ENCODE data around the gene HERC6.
"Not testable (repeated sequence)": the region's sequence is repeated elsewhere in the genome, so short reads cannot be mapped to it uniquely, and the experiment has no call there.

HERC6 gene

DNA sequence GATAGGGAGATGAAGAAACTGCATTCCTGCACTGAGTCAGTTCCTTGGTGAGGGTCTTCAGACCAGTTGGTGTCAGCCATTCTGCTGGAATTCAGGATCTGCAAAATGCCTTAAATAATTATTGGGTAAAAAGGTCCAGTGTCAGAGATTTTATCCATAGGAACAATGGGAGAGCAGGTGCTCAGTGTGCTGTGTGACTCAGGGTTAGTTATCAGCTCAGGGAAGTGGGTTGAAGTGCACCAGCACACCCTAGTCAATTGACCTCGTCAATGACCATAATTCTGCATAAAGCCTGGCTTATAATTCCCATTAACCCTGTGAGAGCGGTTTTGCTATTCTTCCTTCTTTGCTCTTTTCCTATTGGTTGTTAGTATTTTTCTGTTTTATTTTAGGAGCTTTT, 37.3 kb downstream of the HERC6 start:
- FAIRE-seq = no peak
- no peak for DNase-seq (ENCODE audit: insufficient read length, low spot score)
- TF ChIP-seq, protein P1, sequence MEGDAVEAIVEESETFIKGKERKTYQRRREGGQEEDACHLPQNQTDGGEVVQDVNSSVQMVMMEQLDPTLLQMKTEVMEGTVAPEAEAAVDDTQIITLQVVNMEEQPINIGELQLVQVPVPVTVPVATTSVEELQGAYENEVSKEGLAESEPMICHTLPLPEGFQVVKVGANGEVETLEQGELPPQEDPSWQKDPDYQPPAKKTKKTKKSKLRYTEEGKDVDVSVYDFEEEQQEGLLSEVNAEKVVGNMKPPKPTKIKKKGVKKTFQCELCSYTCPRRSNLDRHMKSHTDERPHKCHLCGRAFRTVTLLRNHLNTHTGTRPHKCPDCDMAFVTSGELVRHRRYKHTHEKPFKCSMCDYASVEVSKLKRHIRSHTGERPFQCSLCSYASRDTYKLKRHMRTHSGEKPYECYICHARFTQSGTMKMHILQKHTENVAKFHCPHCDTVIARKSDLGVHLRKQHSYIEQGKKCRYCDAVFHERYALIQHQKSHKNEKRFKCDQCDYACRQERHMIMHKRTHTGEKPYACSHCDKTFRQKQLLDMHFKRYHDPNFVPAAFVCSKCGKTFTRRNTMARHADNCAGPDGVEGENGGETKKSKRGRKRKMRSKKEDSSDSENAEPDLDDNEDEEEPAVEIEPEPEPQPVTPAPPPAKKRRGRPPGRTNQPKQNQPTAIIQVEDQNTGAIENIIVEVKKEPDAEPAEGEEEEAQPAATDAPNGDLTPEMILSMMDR (IDR thresholded peaks at IDR 0.05; ENCODE audit: insufficient read depth, missing control alignments) = no peak

GRCh38 chr4:88418411-88418810, 39.8 kb downstream of the HERC6 start:
- FAIRE-seq (no peak), DNase-seq (ENCODE audit: insufficient read length, low spot score) (no peak)
- TF ChIP-seq, protein P1 (IDR thresholded peaks at IDR 0.05; ENCODE audit: insufficient read depth, missing control alignments) = no peak

GRCh38 chr4:88419874-88420273, 41.2 kb downstream of the HERC6 start:
- TF ChIP-seq, protein P1 (IDR thresholded peaks at IDR 0.05; ENCODE audit: insufficient read depth, missing control alignments) = no peak
- no peak for FAIRE-seq

DNA sequence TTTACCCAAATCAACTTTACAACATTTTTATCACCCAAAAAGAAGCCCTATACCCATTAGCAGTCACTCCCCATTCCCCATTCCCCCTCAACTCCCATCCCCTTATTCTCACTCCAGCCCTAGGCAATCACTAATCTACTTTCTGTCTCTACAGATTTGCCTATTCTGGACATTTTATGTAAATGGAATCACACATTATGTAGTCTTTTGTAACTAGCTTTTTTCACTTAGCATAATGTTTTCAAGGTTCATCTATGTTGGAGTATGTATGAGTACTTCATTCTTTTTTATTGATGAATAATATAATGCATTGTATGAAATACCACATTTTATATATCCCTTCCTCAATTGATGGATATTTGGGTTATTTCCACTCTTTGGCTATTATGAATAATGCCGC, 42.2 kb downstream of the HERC6 start:
- TF ChIP-seq, protein P1 (IDR thresholded peaks at IDR 0.05; ENCODE audit: insufficient read depth, missing control alignments) = no peak
- DNase-seq (ENCODE audit: insufficient read length, low spot score) = no peak
- FAIRE-seq = no peak

More at GRCh38 chr4:88419874-88420273, 41.2 kb downstream of the HERC6 start:
- no peak for DNase-seq (ENCODE audit: insufficient read length, low spot score)

DNA sequence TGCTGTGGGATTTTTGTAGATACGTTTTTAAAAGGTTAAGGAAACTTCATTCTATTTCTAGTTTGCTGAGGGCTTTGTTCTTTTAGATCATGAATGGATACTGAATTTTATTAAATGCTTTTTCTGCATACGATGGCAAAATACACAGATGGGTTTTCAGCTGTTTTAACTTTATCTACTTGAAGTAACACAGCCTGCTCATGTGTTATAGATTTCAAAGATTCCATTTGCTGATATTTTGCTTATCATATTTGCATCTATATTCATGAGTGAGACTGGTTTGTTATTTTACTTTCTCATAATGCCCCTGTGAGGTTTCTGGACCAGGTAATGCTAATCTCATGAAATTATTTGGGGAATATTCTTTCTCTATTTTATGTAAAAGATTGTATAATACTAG, 43.8 kb downstream of the HERC6 start:
- DNase-seq (ENCODE audit: insufficient read length, low spot score) (no peak), FAIRE-seq (no peak)
- TF ChIP-seq, protein P1 (IDR thresholded peaks at IDR 0.05; ENCODE audit: insufficient read depth, missing control alignments) = no peak

GRCh38 chr4:88429401-88429800, 50.7 kb downstream of the HERC6 start:
- FAIRE-seq = no peak
- DNase-seq (ENCODE audit: insufficient read length, low spot score) = no peak
- TF ChIP-seq, protein P1 (IDR thresholded peaks at IDR 0.05; ENCODE audit: insufficient read depth, missing control alignments) = no peak

- TF ChIP-seq, protein P1 (IDR thresholded peaks at IDR 0.05; ENCODE audit: insufficient read depth, missing control alignments) = no peak
- FAIRE-seq = no peak
- DNase-seq (ENCODE audit: insufficient read length, low spot score) = no peak
Measured at GRCh38 chr4:88435987-88436693, 57.5 kb downstream of the HERC6 start.

GRCh38 chr4:88437873-88438272, 59.2 kb downstream of the HERC6 start:
- not testable (repeated sequence) for FAIRE-seq; DNase-seq (ENCODE audit: insufficient read length, low spot score)
